ENCODE results near the gene GRID2.

- TF ChIP-seq POLR2AphosphoS5 (IDR thresholded peaks at IDR 0.05; ENCODE audit: low read depth, low read length) (no peak), POLR2A (IDR thresholded peaks at IDR 0.05; ENCODE audit: low read depth, low read length) (no peak)
These were observed 1313.8 kb downstream of the GRID2 start for GRCh38 chr4:93617606-93618005.
